Mesodermal cell (in vitro differentiated cells): ENCODE data around the gene UQCC2.
A peak's percentile ranks its signal among the peaks of the same experiment; 100 is the strongest.

ENCODE experiments used
- H3K27ac ChIP-seq: 2 replicates; pipeline ENCODE4 v1.7.0; 2013; ENCODE audit warnings: mild to moderate bottlenecking, low read depth, low read length, moderate library complexity; ENCODE audit not compliant: severe bottlenecking
- H3K36me3 ChIP-seq: 2 replicates; pipeline ENCODE4 v1.7.1; 2013; ENCODE audit warnings: mild to moderate bottlenecking, low read length, moderate library complexity; ENCODE audit not compliant: control insufficient read depth, insufficient read depth
- H3K4me1 ChIP-seq: one replicate; pipeline ENCODE4 v1.7.1; 2013; ENCODE audit warnings: mild to moderate bottlenecking, low read length; ENCODE audit not compliant: insufficient read depth, control insufficient read depth, poor library complexity, severe bottlenecking
- H3K4me3 ChIP-seq: 2 replicates; pipeline ENCODE4 v1.7.0; 2013; ENCODE audit warnings: low read length, control low read depth, mild to moderate bottlenecking; ENCODE audit not compliant: insufficient read depth, poor library complexity, severe bottlenecking; ENCODE audit errors: extremely low read depth
- H3K9me3 ChIP-seq: 2 replicates; pipeline ENCODE4 v1.7.1; 2013; ENCODE audit warnings: mild to moderate bottlenecking, low read length, moderate library complexity; ENCODE audit not compliant: control insufficient read depth
- WGBS, 2 experiments: methylation state at CpG; one replicate each; pipeline ENCODE4 v1.1.5; 2013; ENCODE audit warnings: missing lambda C conversion rate in 2 of 2; ENCODE audit not compliant: insufficient coverage in 2 of 2; 5-methylcytosine and 5-hydroxymethylcytosine counted together

UQCC2 gene

GRCh38 chr6:33716890-33717632 is 5.6 kb upstream of the UQCC2 start:
- no peaks in the 10 kb centered on the region for H3K9me3 ChIP-seq
- H3K27ac ChIP-seq, result no peak overlapping the region
- H3K4me3 ChIP-seq, result no peak overlapping the region
- no peaks in the 10 kb centered on the region for H3K36me3 ChIP-seq
- no peaks in the 10 kb centered on the region for H3K4me1 ChIP-seq
- WGBS, 2 experiments, result 81 to 84% methylated on average over 3 of the region's 8 CpGs

DNA sequence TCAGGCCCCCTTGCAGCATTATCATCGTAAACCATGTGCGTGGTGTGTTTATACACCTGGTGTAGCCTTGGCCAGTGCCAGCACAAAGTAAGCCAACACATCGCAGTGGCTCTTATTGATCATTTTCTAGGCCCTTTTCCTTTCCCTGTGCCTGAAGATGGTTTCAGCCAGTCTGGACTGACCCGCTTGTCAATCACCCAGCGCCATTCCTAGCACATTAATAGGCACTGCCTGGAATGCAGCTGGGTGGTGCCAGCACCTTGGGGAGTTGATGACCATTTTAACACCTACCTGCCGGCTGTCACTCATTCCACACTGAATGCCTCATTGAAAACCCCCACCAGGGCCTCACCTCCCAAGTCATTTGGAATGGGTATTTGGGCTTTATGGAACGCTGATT is 4.9 kb upstream of the UQCC2 start:
- no peaks in the 10 kb centered on the region for H3K9me3 ChIP-seq
- no peaks in the 10 kb centered on the region for H3K36me3 ChIP-seq
- WGBS, 2 experiments, result 86 to 91% methylated on average over 5 to 6 of the region's 7 CpGs
- no peak overlapping the region for H3K27ac ChIP-seq
- H3K4me1 ChIP-seq, result peaks cover 3% of the 10 kb centered on the region
- no peak overlapping the region for H3K4me3 ChIP-seq

DNA sequence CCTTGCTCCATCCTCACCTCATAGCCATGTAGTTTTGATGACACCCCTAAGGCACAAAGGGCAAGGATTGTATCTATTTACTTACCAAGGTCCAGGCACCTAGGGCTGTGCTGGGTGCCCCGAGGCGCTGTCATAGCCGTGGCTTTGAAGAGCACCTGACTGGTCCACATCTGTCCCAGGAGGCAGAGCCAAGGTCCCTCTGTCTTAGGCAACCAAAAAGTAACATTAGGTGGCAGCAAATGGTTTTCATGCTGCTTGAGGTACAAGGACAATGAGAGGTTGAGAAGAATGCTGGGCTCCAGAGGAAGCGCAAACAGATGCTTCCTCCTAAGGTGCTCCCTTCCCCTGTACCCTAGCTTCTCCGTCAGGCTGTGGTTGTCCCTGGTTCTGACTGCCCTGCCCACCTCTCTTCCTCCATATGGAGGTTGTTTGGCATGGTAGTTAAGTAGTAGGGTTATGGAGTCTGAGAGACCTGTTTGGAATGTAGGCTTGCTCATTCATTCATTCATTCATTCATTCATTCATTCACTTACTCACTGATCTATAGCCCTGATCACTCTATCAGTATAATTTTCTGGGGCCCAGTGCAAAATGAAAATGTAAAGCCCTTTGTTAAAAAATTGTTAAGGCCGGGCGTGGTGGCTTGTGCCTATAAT is 3.0 kb upstream of the UQCC2 start:
- Histone ChIP-seq H3K9me3 (no peaks in the 10 kb centered on the region), H3K4me1 (peaks cover 3% of the 10 kb centered on the region), H3K4me3 (no peak overlapping the region), H3K36me3 (peaks cover 10% of the 10 kb centered on the region), H3K27ac (no peak overlapping the region)
- 90 to 94% methylated on average over 6 of the region's 7 CpGs for WGBS, 2 experiments

- Histone ChIP-seq H3K9me3 (no peaks in the 10 kb centered on the region), H3K36me3 (peaks cover 16% of the 10 kb centered on the region), H3K4me3 (no peak overlapping the region), H3K4me1 (peaks cover 3% of the 10 kb centered on the region), H3K27ac (no peak overlapping the region)
- WGBS, 2 experiments, result 89 to 98% methylated on average over 1 to 2 of the region's 2 CpGs
Observed at GRCh38 chr6:33713786-33714185, 2.3 kb upstream of the UQCC2 start.

DNA sequence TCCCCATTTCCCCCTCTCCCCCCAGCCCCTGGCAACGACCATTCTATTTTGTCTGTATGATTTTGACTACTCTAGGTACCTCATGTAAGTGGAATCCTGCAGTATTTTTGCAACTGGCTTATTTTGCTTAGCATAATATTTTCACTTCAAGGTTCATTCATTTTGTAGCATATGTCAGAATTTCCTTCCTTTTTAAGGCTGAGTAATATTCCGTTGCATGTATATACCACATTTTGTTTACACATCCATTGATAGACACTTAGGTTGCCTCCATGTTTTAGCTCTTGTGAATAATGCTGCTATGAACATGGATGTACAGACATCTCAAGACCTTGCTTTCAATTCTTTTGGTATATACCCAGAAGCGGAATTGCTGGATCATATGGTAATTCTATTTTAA is 1.4 kb upstream of the UQCC2 start:
- H3K4me1 ChIP-seq, result peaks cover 3% of the 10 kb centered on the region
- H3K27ac ChIP-seq, result no peak overlapping the region
- no peak overlapping the region for H3K4me3 ChIP-seq
- H3K9me3 ChIP-seq, result no peaks in the 10 kb centered on the region
- H3K36me3 ChIP-seq, result peaks cover 23% of the 10 kb centered on the region
- 100% methylated on average over 1 of the region's 3 CpGs; no CpG with 5 or more reads in 1 of the 2 experiments for WGBS, 2 experiments

- H3K27ac ChIP-seq, result no peak overlapping the region
- 86 to 97% methylated on average over 13 to 15 of the region's 15 CpGs for WGBS, 2 experiments
- H3K36me3 ChIP-seq, result peaks cover 34% of the 10 kb centered on the region
Observed at GRCh38 chr6:33710296-33711121, 991 bp downstream of the UQCC2 start.

DNA sequence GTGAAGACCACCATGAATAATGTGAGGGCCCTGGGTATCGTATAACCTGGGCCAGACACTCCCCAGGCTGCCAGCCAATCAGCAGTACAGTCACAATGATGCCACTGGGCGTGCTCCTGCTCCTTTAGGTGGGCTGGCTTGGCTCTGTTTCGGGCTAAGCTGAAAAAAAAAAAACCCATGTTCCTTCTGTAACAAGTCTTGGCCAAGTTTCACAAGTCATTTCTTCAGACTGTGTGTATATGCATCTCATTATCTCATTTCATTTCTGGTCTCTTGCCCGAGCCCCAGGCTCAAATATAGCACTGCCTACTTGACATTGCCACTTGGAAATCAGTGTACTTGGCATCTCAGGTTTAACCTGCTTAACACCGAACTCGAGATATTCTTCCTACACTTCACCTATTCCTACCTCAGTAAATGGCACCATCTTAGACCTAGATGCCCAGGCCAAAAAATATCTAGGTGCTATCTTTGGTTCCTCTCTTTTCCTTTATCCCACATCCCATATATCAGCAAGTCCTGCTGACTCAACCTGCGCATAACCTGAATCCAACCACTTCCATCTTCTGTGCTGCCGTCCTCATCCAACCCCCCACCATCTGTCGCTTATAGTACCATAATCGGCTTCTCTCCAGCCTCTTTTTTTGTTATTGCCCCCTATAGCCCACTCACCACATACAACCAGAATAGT is 1.8 kb downstream of the UQCC2 start:
- H3K9me3 ChIP-seq, result no peaks in the 10 kb centered on the region
- peaks cover 3% of the 10 kb centered on the region for H3K4me1 ChIP-seq
- no peak overlapping the region for H3K27ac ChIP-seq
- WGBS, 2 experiments, result 93 to 96% methylated on average over 8 to 10 of the region's 10 CpGs
- no peak overlapping the region for H3K4me3 ChIP-seq
- peaks cover 34% of the 10 kb centered on the region for H3K36me3 ChIP-seq

More at GRCh38 chr6:33710296-33711121, 991 bp downstream of the UQCC2 start:
- H3K4me3 ChIP-seq, result peak overlapping the region; percentile 70
- peaks cover 3% of the 10 kb centered on the region for H3K4me1 ChIP-seq
- no peaks in the 10 kb centered on the region for H3K9me3 ChIP-seq

GRCh38 chr6:33708516-33709204 is 2.8 kb downstream of the UQCC2 start:
- Histone ChIP-seq H3K36me3 (peaks cover 37% of the 10 kb centered on the region), H3K4me3 (no peak overlapping the region), H3K9me3 (no peaks in the 10 kb centered on the region), H3K4me1 (peaks cover 3% of the 10 kb centered on the region), H3K27ac (no peak overlapping the region)
- 94 to 95% methylated on average over 10 of the region's 10 CpGs for WGBS, 2 experiments

DNA sequence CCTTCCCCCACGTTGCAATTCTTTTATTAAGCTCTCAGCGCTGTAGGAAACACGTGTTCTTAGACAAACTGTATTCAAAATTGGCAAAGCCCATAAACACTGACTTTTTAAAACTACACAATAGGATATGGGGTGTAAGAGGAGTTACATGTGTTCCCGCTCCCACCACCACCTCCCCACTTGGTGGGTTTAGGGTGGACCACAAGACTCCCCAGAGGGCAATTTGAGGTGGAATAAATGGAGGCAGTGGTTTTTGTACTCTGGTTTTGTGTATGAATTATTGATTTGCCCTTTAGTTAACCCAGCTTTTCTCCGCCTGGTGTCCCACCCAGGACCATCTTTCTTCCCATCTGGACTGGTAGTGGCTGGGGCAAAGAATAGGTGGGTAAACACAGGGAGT is 3.7 kb downstream of the UQCC2 start:
- peaks cover 37% of the 10 kb centered on the region for H3K36me3 ChIP-seq
- no peaks in the 10 kb centered on the region for H3K9me3 ChIP-seq
- H3K4me3 ChIP-seq, result no peak overlapping the region
- no peak overlapping the region for H3K27ac ChIP-seq
- WGBS, 2 experiments, result 100% methylated on average over 2 of the region's 5 CpGs
- peaks cover 3% of the 10 kb centered on the region for H3K4me1 ChIP-seq
